NCI-H146 treated with DMSO at 0.1 percent for 48 hours (cell line): ENCODE results near the gene SLC24A2.
"Not testable (repeated sequence)": the region's sequence is repeated elsewhere in the genome, so short reads cannot be mapped to it uniquely, and the experiment has no call there.

Source experiments
- DNase-seq: peaks from one replicate; lab custom pipeline; 2025; ENCODE audit not compliant: unreplicated experiment; lab: John Stamatoyannopoulos, UW

SLC24A2 gene

GRCh38 chr9:19788614-19789271, at the start of gene SLC24A2:
SLC24A2 (minus strand) TSS chr9:19789037.
- peak; percentile 20 for DNase-seq

GRCh38 chr9:19833331-19833730, 44.5 kb upstream of the SLC24A2 start:
- DNase-seq: not testable (repeated sequence)

- DNase-seq: no peak
Observed at GRCh38 chr9:19830796-19831195, 42.0 kb upstream of the SLC24A2 start.

- DNase-seq: no peak
Observed at GRCh38 chr9:19828576-19829109, 39.8 kb upstream of the SLC24A2 start.

- DNase-seq: no peak
Observed at GRCh38 chr9:19816769-19817168, 27.9 kb upstream of the SLC24A2 start.

- no peak for DNase-seq
Observed at GRCh38 chr9:19812194-19812593, 23.4 kb upstream of the SLC24A2 start.

GRCh38 chr9:19809422-19810269, 20.8 kb upstream of the SLC24A2 start:
- peak; percentile 65 for DNase-seq

GRCh38 chr9:19807182-19807892, 18.5 kb upstream of the SLC24A2 start:
- DNase-seq: no peak

- DNase-seq: no peak
Observed at GRCh38 chr9:19804431-19804830, 15.6 kb upstream of the SLC24A2 start.

GRCh38 chr9:19800884-19801283, 12.0 kb upstream of the SLC24A2 start:
- DNase-seq: no peak

- no peak for DNase-seq
Observed at GRCh38 chr9:19799784-19800183, 10.9 kb upstream of the SLC24A2 start.

GRCh38 chr9:19788152-19788551, 685 bp downstream of the SLC24A2 start:
- peak; percentile 65 for DNase-seq

- DNase-seq: no peak
Observed at GRCh38 chr9:19787672-19788071, 1.2 kb downstream of the SLC24A2 start.

GRCh38 chr9:19785230-19785629, 3.6 kb downstream of the SLC24A2 start:
- DNase-seq: no peak

GRCh38 chr9:19784136-19784535, 4.7 kb downstream of the SLC24A2 start:
- DNase-seq: no peak

GRCh38 chr9:19783500-19783899, 5.3 kb downstream of the SLC24A2 start:
- no peak for DNase-seq

GRCh38 chr9:19782005-19782404, 6.8 kb downstream of the SLC24A2 start:
- DNase-seq: no peak

GRCh38 chr9:19781240-19781639, 7.6 kb downstream of the SLC24A2 start:
- no peak for DNase-seq

GRCh38 chr9:19771446-19771845, 17.4 kb downstream of the SLC24A2 start:
- no peak for DNase-seq

GRCh38 chr9:19770973-19771372, 17.9 kb downstream of the SLC24A2 start:
- DNase-seq: no peak

GRCh38 chr9:19769213-19769612, 19.6 kb downstream of the SLC24A2 start:
- DNase-seq: no peak
